ENCODE measurements around the gene CRB2.

Gene CRB2

DNA sequence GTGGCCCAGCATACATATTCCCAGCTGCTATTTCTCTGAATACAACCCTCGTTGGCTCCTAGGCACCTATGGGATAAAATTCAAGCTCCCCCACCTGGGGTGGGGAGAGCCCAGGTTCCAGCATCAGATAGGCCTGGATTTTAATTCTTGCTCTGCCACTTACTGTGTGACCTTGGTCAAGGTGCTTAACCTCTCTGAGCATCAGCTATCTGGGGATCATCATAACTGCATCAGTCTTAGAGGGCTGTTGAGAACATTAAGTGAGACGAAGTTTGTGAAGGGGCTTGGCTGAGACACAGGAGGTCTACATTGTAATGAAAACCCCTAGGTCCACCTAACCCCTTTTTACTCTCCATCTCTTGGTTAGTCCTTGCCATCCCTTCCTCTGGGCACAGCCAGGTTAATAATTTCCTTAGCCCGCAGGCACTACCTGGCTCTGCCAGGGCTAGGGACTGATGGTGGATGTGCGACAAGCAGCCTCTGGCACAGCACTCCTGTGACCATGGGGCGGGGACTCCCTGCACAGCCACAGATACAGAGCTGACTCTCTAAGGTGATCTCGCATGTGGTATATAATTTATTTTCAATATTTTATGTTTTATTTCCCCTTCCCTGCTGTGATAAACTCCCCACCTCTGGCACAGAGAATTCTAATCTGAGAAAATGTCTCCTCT lies 68.7 kb downstream of the CRB2 start:
- DNase-seq: no peak

DNA sequence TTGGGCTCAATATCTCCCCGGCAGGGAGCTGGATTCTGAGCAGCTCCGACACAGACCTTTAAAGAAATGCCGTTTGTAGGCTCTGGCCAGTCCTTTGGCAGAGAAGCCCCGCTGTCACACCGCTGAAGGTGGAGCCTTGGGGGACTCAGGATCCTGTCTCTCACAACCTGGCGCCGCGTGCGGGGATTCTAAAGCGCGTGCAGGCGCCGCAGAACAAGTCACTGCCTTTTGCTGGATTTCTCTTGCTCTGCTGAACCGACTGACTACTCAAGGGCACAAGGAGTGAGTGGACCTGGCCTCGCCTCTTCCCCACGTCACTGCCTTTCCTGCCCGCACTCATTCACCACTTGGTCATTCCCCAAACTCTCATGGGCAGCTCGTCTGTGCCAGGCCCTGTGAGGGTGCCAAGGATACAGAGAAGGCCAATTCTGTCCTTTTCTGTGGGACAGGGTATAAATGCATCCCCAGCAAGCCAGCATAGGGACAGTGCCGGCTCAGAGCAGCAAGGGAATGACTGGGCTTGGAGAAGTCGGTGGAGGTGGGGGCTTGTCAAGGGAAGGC lies 69.3 kb downstream of the CRB2 start:
- DNase-seq: no peak

DNA sequence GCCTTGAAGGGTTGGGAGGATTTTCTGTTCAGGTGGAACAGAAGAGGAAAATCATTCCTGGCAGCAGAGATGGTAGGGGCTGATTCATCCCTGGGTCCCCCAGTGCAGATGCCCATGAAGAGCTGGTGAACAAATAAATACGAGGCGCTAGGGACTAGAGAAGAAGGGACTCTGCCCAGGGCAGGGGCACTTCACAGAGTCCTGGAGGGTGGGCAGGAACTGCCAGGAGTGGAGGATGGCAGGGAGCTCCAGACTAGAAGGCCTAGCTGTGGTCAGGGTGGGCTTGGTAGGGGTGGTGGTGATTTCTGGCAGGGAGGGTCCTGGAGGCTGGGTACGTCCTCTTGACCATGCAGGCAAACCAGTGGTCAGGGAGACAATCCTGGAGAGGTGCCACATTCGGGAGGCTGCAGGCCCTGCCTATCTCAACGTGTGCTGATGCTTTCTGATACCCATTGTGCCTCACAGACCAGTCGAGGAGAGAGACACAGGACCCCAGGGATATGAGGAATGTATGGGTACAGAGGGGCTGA lies 69.9 kb downstream of the CRB2 start:
- DNase-seq: no peak

DNA sequence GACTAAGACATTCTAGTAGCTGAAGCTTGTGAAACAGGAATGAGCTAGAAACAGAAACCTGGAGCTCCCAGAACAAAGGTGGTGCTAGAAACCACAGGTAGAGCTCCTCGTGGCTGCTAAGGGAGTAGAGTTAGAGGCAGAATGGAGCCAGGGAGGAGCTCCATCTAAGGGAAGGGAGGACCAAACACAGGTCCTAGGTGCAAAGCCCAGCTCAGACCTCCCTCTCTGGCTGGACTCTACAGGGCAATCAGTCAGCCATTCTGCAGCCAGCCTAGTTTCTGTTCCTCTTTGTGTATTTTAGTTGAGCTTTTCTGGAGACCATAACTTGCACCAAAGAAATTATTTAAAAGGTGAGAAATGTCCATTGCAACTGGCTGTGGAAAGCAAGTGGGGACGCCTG lies 70.4 kb downstream of the CRB2 start:
- no peak for DNase-seq
